ENCODE measurements around the gene USP36.

Gene USP36

GRCh38 chr17:78748730-78749317 is 91.8 kb downstream of the USP36 start:
- in situ Hi-C loops (cut with HindIII; ENCODE audit: low sequenced_read_pairs): no loop called here
- TF ChIP-seq CTCF (IDR thresholded peaks at IDR 0.05; ENCODE audit: low read depth, low read length, missing control alignments): no peak
- no peak overlapping the region for H3K4me3 ChIP-seq (ENCODE audit: low read depth, low read length)
- DNase-seq (ENCODE audit: low read depth): no peak

- no peak for DNase-seq (ENCODE audit: low read depth)
- in situ Hi-C loops (cut with HindIII; ENCODE audit: low sequenced_read_pairs): no loop called here
- no peak for TF ChIP-seq CTCF (IDR thresholded peaks at IDR 0.05; ENCODE audit: low read depth, low read length, missing control alignments)
- H3K4me3 ChIP-seq (ENCODE audit: low read depth, low read length): no peak overlapping the region
Measured at GRCh38 chr17:78748048-78748729, 92.4 kb downstream of the USP36 start.

DNA sequence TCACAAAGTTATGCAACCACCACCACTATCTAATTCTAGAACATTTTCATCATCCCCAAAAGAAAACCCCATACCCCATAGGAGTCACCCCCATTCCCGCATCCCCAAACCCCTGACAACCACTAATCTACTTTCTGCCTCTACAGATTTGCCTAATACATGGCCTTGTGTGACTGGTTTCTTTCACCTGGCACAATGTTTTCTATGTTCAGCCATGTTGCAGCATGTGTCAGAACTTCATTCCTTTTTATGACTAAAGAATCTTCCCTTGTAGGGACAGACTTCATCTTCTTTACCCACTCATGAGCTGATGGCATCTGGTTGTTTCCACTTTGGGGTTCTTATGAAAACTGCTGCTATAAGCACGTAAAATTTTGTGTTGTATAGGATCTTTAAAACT is 93.1 kb downstream of the USP36 start:
- in situ Hi-C loops (cut with HindIII; ENCODE audit: low sequenced_read_pairs): no loop called here
- no peak for TF ChIP-seq CTCF (IDR thresholded peaks at IDR 0.05; ENCODE audit: low read depth, low read length, missing control alignments)
- no peak for DNase-seq (ENCODE audit: low read depth)
- H3K4me3 ChIP-seq (ENCODE audit: low read depth, low read length): no peak overlapping the region

DNA sequence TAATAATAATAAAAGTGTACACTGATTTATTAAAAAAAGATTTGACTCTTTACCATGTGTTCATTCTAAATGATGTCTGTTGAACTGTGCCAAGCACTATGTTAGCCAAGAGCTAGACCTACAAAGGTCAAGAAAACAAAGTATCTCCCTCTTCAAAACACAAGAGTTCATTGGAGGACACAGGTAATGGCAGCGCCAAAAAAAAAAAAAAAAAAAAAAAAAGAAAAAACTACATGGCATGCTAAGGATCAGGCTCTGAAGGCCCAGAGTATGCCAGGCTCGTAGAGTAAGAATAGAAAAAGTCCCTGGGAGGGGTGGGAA is 93.7 kb downstream of the USP36 start:
- in situ Hi-C loops (cut with HindIII; ENCODE audit: low sequenced_read_pairs): no loop called here
- TF ChIP-seq CTCF (IDR thresholded peaks at IDR 0.05; ENCODE audit: low read depth, low read length, missing control alignments): no peak
- H3K4me3 ChIP-seq (ENCODE audit: low read depth, low read length): no peak overlapping the region
- no peak for DNase-seq (ENCODE audit: low read depth)

DNA sequence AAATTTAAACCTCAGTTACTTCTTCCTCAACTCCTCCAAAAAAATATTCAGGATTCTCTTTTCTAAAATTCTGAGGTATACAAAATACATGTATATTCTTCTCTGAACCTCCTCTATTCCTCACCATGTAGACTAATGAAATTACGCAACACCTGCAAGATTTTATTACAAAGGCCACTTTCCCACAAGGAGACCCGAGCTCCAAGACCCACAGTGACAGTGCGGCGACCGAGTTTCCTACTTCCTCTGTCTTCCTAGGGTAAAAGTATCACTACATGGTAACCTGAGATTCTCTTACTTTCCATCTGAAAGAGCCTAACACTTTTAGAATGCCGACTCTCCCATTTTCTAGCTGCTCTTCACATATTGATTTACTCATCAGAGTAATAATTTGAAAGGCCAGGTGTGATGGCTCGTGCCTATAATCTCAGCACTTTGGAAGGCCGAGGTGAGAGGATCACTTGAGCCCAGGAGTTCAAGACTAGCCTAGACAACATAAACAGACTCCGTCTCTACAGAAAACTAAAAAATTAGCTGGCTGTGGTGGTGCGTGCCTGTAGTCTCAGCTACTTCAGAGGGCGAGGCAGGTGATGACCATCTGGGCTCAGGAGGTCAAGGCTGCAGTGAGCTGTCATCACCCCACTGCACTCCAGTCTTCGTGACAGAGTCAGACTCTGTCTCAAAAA is 94.2 kb downstream of the USP36 start:
- no peak overlapping the region for H3K4me3 ChIP-seq (ENCODE audit: low read depth, low read length)
- no peak for TF ChIP-seq CTCF (IDR thresholded peaks at IDR 0.05; ENCODE audit: low read depth, low read length, missing control alignments)
- no peak for DNase-seq (ENCODE audit: low read depth)
- in situ Hi-C loops (cut with HindIII; ENCODE audit: low sequenced_read_pairs): no loop called here
